GM12878 (cell line): ENCODE results near the gene CYP27A1. TPM values are rescaled to one million over a fixed set of nuclear protein-coding genes. Genes with fewer than 3 reads are reported as not detected.

ENCODE experiments used
- BMI1 ChIP-seq: fragments of 450-650 bp; IDR thresholded peaks from 2 replicates; pipeline ENCODE4 v1.6.1; 2016; ENCODE audit warnings: mild to moderate bottlenecking, moderate library complexity, borderline replicate concordance
- FOXM1 ChIP-seq: IDR thresholded peaks from 2 replicates; pipeline ENCODE4 v1.6.1; 2012; ENCODE audit warnings: low read depth, mild to moderate bottlenecking, inconsistent platforms, low read length, moderate library complexity
- GABPA ChIP-seq: IDR thresholded peaks from 2 replicates; pipeline ENCODE4 v1.6.1; 2014; ENCODE audit warnings: antibody characterized with exemption, low read depth, mild to moderate bottlenecking, inconsistent platforms
- KDM1A ChIP-seq: fragments of 200-600 bp; sonication (generic); IDR thresholded peaks from 2 replicates; pipeline ENCODE4 v1.6.1; 2016; ENCODE audit warnings: borderline replicate concordance
- LARP7 ChIP-seq: fragments of 450-650 bp; IDR thresholded peaks from 2 replicates; pipeline ENCODE4 v1.6.1; 2017; ENCODE audit warnings: mild to moderate bottlenecking
- NFIC ChIP-seq: IDR thresholded peaks from 2 replicates; pipeline ENCODE4 v1.6.1; 2012; ENCODE audit warnings: low read depth, mild to moderate bottlenecking, inconsistent platforms, low read length, moderate library complexity
- PAX5 ChIP-seq: IDR thresholded peaks from 2 replicates; pipeline ENCODE4 v1.6.1; 2011; ENCODE audit warnings: low read depth, low read length, borderline replicate concordance
- RAD21 ChIP-seq: IDR thresholded peaks from 2 replicates; pipeline ENCODE4 v1.6.1; 2011; ENCODE audit warnings: mild to moderate bottlenecking, low read depth, low read length, moderate library complexity; ENCODE audit not compliant: insufficient read depth
- RELA ChIP-seq: fragments of 450-650 bp; IDR thresholded peaks from 2 replicates; pipeline ENCODE4 v1.8.0; 2014; ENCODE audit warnings: borderline replicate concordance; ENCODE audit not compliant: partially characterized antibody
- SREBF1 ChIP-seq: IDR thresholded peaks from 2 replicates; pipeline ENCODE4 v1.6.1; 2012; ENCODE audit warnings: mild to moderate bottlenecking, low read length
- YY1 ChIP-seq: IDR thresholded peaks from 2 replicates; pipeline ENCODE4 v1.6.1; 2011; ENCODE audit warnings: low read depth, mild to moderate bottlenecking, low read length
- ZBED1 ChIP-seq: IDR thresholded peaks from 2 replicates; pipeline ENCODE4 v1.6.1; 2016; ENCODE audit warnings: borderline replicate concordance
- polyA plus RNA-seq, 11 experiments: library from polyadenylated mRNA; depleted of rRNA in 4 of 11; unstranded in 6 of 11; stranded (reverse) in 5 of 11; fragments of >200 nt; fragmentation: Nextera tagmentation in 4 of 11; fragmentation: Illumina TruSeq in 1 of 11; extraction: Ambion mirVana in 4 of 11; extraction: Trizol in 1 of 11; gene quantifications; 1 replicate in 1 of 11; 2 replicates in 10 of 11; pipeline versions ENCODE4 v1.2.1 to v1.2.3, GENCODE V29; 2011 to 2016; ENCODE audit warnings: inconsistent platforms in 2 of 11, missing spikeins in 2 of 11, low read depth in 1 of 11
- total RNA-seq, 4 experiments: library from RNA; depleted of rRNA in 3 of 4; stranded (reverse); fragments of >200 nt in 3 of 4; fragmentation: Illumina TruSeq in 1 of 4; extraction: Trizol in 1 of 4; gene quantifications; 2 replicates each; pipeline versions ENCODE4 v1.2.1 to v1.2.3, GENCODE V29; 2013 to 2021
- TF ChIP-seq, protein P1 (sequence below): fragments of 450-650 bp; IDR thresholded peaks from 2 replicates; pipeline ENCODE4 v1.6.1; 2016; ENCODE audit warnings: mild to moderate bottlenecking
- TF ChIP-seq, protein P2 (sequence below), 3 experiments: IDR thresholded peaks in 2 of 3; conservative IDR thresholded peaks in 1 of 3; 2 replicates each; pipeline ENCODE4 v1.5.1; 2011; ENCODE audit warnings: low read depth in 3 of 3, low read length in 3 of 3, mild to moderate bottlenecking in 3 of 3, control low read depth in 2 of 3, moderate library complexity in 2 of 3, inconsistent platforms in 1 of 3, mixed read lengths in 1 of 3; ENCODE audit not compliant: control insufficient read depth in 2 of 3, insufficient read depth in 1 of 3; ENCODE audit errors: extremely low read depth in 1 of 3
- TF ChIP-seq, protein P3 (sequence below): fragments of 450-650 bp; formaldehyde crosslinking; IDR thresholded peaks from 2 replicates; pipeline ENCODE4 v1.5.0; 2022; ENCODE audit warnings: mild to moderate bottlenecking, missing genetic modification characterization

Gene CYP27A1
- total and polyA plus RNA-seq, 10 of the 15 experiments (the other 5 are each of a cell fraction or from before 2014, with no cell fraction given) = 0.11 to 0.72 (median 0.18) TPM; not detected in 2

DNA sequence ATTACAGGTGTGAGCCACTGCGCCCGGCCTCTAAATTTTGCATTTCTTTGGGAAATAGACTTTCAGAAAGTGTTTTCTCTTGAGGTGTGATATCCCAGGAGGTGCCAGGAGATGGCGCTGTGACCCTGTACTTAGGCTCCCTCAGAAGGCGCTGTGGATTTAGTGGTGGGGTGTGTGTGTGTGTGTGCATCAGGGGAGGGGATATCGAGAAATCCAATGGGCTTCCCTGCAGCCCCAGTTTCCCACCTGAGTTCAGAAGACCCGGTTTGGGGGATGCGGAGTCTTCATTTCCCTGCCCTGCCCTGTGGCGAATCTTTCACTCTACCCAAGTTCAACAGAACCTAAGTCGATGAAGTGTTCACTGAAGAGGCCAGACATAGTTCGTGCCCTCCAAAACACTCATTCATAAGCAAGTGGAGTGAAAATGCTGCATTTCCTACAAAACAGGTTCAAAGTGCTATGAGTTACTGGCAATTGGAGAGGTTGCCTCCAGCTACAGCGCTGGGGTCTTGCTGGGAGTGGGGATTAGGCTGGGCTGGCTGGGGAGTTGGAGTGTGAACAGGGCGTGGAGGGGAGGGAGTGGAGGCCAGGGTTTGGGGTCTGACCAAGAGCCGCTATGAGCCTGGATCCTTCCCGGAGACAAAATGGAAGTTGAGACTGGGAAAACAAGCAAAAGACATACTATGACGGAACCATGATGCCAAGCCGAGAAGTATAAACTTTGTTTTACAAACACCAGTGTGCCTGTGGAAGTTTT is 71.1 kb downstream of the CYP27A1 start (continued):
- TF ChIP-seq RELA (no peak), GABPA (no peak), SREBF1 (no peak), PAX5 (no peak), LARP7 (no peak), FOXM1 (no peak), YY1 (0 out of 2 replicates have a peak, but pooled peaks have one; percentile 41), ZBED1 (no peak), NFIC (no peak), KDM1A (no peak), RAD21 (peak; percentile 91), BMI1 (no peak)
- TF ChIP-seq, protein P1, sequence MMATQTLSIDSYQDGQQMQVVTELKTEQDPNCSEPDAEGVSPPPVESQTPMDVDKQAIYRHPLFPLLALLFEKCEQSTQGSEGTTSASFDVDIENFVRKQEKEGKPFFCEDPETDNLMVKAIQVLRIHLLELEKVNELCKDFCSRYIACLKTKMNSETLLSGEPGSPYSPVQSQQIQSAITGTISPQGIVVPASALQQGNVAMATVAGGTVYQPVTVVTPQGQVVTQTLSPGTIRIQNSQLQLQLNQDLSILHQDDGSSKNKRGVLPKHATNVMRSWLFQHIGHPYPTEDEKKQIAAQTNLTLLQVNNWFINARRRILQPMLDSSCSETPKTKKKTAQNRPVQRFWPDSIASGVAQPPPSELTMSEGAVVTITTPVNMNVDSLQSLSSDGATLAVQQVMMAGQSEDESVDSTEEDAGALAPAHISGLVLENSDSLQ = no peak
- TF ChIP-seq, protein P2, sequence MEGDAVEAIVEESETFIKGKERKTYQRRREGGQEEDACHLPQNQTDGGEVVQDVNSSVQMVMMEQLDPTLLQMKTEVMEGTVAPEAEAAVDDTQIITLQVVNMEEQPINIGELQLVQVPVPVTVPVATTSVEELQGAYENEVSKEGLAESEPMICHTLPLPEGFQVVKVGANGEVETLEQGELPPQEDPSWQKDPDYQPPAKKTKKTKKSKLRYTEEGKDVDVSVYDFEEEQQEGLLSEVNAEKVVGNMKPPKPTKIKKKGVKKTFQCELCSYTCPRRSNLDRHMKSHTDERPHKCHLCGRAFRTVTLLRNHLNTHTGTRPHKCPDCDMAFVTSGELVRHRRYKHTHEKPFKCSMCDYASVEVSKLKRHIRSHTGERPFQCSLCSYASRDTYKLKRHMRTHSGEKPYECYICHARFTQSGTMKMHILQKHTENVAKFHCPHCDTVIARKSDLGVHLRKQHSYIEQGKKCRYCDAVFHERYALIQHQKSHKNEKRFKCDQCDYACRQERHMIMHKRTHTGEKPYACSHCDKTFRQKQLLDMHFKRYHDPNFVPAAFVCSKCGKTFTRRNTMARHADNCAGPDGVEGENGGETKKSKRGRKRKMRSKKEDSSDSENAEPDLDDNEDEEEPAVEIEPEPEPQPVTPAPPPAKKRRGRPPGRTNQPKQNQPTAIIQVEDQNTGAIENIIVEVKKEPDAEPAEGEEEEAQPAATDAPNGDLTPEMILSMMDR (IDR thresholded peaks at IDR 0.05 in 2 of 3, conservative IDR thresholded peaks at IDR 0.05 in 1 of 3; ENCODE audit: control insufficient read depth in 2 of 3, extremely low read depth in 1 of 3, insufficient read depth in 1 of 3, low read depth in 3 of 3, low read length in 3 of 3) = peak; percentile 75 to 88 (median 77)
- TF ChIP-seq, protein P3, sequence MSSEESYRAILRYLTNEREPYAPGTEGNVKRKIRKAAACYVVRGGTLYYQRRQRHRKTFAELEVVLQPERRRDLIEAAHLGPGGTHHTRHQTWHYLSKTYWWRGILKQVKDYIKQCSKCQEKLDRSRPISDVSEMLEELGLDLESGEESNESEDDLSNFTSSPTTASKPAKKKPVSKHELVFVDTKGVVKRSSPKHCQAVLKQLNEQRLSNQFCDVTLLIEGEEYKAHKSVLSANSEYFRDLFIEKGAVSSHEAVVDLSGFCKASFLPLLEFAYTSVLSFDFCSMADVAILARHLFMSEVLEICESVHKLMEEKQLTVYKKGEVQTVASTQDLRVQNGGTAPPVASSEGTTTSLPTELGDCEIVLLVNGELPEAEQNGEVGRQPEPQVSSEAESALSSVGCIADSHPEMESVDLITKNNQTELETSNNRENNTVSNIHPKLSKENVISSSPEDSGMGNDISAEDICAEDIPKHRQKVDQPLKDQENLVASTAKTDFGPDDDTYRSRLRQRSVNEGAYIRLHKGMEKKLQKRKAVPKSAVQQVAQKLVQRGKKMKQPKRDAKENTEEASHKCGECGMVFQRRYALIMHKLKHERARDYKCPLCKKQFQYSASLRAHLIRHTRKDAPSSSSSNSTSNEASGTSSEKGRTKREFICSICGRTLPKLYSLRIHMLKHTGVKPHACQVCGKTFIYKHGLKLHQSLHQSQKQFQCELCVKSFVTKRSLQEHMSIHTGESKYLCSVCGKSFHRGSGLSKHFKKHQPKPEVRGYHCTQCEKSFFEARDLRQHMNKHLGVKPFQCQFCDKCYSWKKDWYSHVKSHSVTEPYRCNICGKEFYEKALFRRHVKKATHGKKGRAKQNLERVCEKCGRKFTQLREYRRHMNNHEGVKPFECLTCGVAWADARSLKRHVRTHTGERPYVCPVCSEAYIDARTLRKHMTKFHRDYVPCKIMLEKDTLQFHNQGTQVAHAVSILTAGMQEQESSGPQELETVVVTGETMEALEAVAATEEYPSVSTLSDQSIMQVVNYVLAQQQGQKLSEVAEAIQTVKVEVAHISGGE (CRISPR knock-in tag) = no peak
